ENCODE results near the gene ARSI.

Gene ARSI

GRCh38 chr5:150302301-150303069 is at the start of gene ARSI:
TSS of gene ARSI (minus strand) at chr5:150302905. CDS start at chr5:150302373, 532 bp downstream.
- Mint-ChIP-seq H3K27me3 (peaks cover 31% of the 10 kb centered on the region), H3K4me3 (no peak within 1 kb of the TSS), H3K27ac (no peak within 1 kb of the TSS), H3K9me3 (no peaks in the 10 kb centered on the region), H3K36me3 (ENCODE audit: low read depth) (no peaks in the 10 kb centered on the region), H3K4me1 (no peaks in the 10 kb centered on the region)
- ATAC-seq, result no peak
- DNase-seq, result no peak

GRCh38 chr5:150350524-150351344 is 48.0 kb upstream of the ARSI start:
- peak overlapping the region; percentile 9 for H3K27ac Mint-ChIP-seq
- DNase-seq, result peak; percentile 59
- no peaks in the 10 kb centered on the region for H3K9me3 Mint-ChIP-seq
- no peaks in the 10 kb centered on the region for H3K36me3 Mint-ChIP-seq (ENCODE audit: low read depth)
- no peak overlapping the region for H3K4me3 Mint-ChIP-seq
- peaks cover under 1% of the 10 kb centered on the region for H3K27me3 Mint-ChIP-seq
- ATAC-seq, result peak; percentile 84
- peaks cover 10% of the 10 kb centered on the region for H3K4me1 Mint-ChIP-seq

- ATAC-seq, result no peak
- peaks cover 2% of the 10 kb centered on the region for H3K27me3 Mint-ChIP-seq
Observed at GRCh38 chr5:150349681-150350275, 47.1 kb upstream of the ARSI start.

GRCh38 chr5:150347451-150347850 is 44.7 kb upstream of the ARSI start:
- Mint-ChIP-seq H3K4me1 (peaks cover 11% of the 10 kb centered on the region), H3K27ac (no peak overlapping the region), H3K9me3 (no peaks in the 10 kb centered on the region), H3K27me3 (peaks cover 3% of the 10 kb centered on the region), H3K36me3 (ENCODE audit: low read depth) (no peaks in the 10 kb centered on the region), H3K4me3 (no peak overlapping the region)
- ATAC-seq, result no peak
- DNase-seq, result no peak

More at GRCh38 chr5:150349681-150350275, 47.1 kb upstream of the ARSI start:
- DNase-seq, result no peak
- Mint-ChIP-seq H3K4me3 (no peak overlapping the region), H3K27ac (no peak overlapping the region), H3K36me3 (ENCODE audit: low read depth) (no peaks in the 10 kb centered on the region), H3K9me3 (no peaks in the 10 kb centered on the region), H3K4me1 (peaks cover 10% of the 10 kb centered on the region)

- Mint-ChIP-seq H3K4me1 (peaks cover 12% of the 10 kb centered on the region), H3K4me3 (no peak overlapping the region), H3K9me3 (no peaks in the 10 kb centered on the region), H3K36me3 (ENCODE audit: low read depth) (no peaks in the 10 kb centered on the region), H3K27me3 (peaks cover 3% of the 10 kb centered on the region), H3K27ac (no peak overlapping the region)
- ATAC-seq, result no peak
- DNase-seq, result no peak
Observed at GRCh38 chr5:150347003-150347402, 44.3 kb upstream of the ARSI start.

- no peaks in the 10 kb centered on the region for H3K36me3 Mint-ChIP-seq (ENCODE audit: low read depth)
- H3K9me3 Mint-ChIP-seq, result no peaks in the 10 kb centered on the region
- H3K27me3 Mint-ChIP-seq, result peaks cover 3% of the 10 kb centered on the region
- H3K27ac Mint-ChIP-seq, result no peak overlapping the region
- H3K4me1 Mint-ChIP-seq, result peaks cover 12% of the 10 kb centered on the region
- ATAC-seq (no peak), DNase-seq (no peak)
- H3K4me3 Mint-ChIP-seq, result no peak overlapping the region
Observed at GRCh38 chr5:150346592-150346991, 43.9 kb upstream of the ARSI start.

GRCh38 chr5:150345716-150346115 is 43.0 kb upstream of the ARSI start:
- H3K27ac Mint-ChIP-seq, result no peak overlapping the region
- H3K27me3 Mint-ChIP-seq, result peaks cover 3% of the 10 kb centered on the region
- H3K36me3 Mint-ChIP-seq (ENCODE audit: low read depth), result no peaks in the 10 kb centered on the region
- H3K4me3 Mint-ChIP-seq, result no peak overlapping the region
- peaks cover 18% of the 10 kb centered on the region for H3K4me1 Mint-ChIP-seq
- DNase-seq, result no peak
- ATAC-seq, result no peak
- H3K9me3 Mint-ChIP-seq, result no peaks in the 10 kb centered on the region

GRCh38 chr5:150343994-150344631 is 41.4 kb upstream of the ARSI start:
- H3K4me1 Mint-ChIP-seq, result peaks cover 18% of the 10 kb centered on the region
- H3K4me3 Mint-ChIP-seq, result no peak overlapping the region
- peaks cover 3% of the 10 kb centered on the region for H3K27me3 Mint-ChIP-seq
- DNase-seq, result no peak
- H3K27ac Mint-ChIP-seq, result no peak overlapping the region
- no peaks in the 10 kb centered on the region for H3K36me3 Mint-ChIP-seq (ENCODE audit: low read depth)
- no peak for ATAC-seq
- H3K9me3 Mint-ChIP-seq, result no peaks in the 10 kb centered on the region

GRCh38 chr5:150342583-150342982 is 39.9 kb upstream of the ARSI start:
- no peak overlapping the region for H3K27ac Mint-ChIP-seq
- peaks cover 3% of the 10 kb centered on the region for H3K27me3 Mint-ChIP-seq
- no peak for DNase-seq
- ATAC-seq, result no peak
- no peaks in the 10 kb centered on the region for H3K9me3 Mint-ChIP-seq
- H3K36me3 Mint-ChIP-seq (ENCODE audit: low read depth), result no peaks in the 10 kb centered on the region
- H3K4me3 Mint-ChIP-seq, result no peak overlapping the region
- H3K4me1 Mint-ChIP-seq, result peaks cover 18% of the 10 kb centered on the region

- no peak for DNase-seq
- Mint-ChIP-seq H3K36me3 (ENCODE audit: low read depth) (no peaks in the 10 kb centered on the region), H3K4me3 (no peak overlapping the region), H3K27ac (no peak overlapping the region), H3K27me3 (peaks cover 3% of the 10 kb centered on the region), H3K9me3 (no peaks in the 10 kb centered on the region), H3K4me1 (peaks cover 18% of the 10 kb centered on the region)
- no peak for ATAC-seq
Observed at GRCh38 chr5:150341989-150342388, 39.3 kb upstream of the ARSI start.

GRCh38 chr5:150341331-150341730 is 38.6 kb upstream of the ARSI start:
- DNase-seq (no peak), ATAC-seq (peak; percentile 4)
- Mint-ChIP-seq H3K36me3 (ENCODE audit: low read depth) (no peaks in the 10 kb centered on the region), H3K27ac (no peak overlapping the region), H3K9me3 (no peaks in the 10 kb centered on the region), H3K27me3 (peaks cover 3% of the 10 kb centered on the region), H3K4me1 (peaks cover 18% of the 10 kb centered on the region), H3K4me3 (no peak overlapping the region)

- no peaks in the 10 kb centered on the region for H3K9me3 Mint-ChIP-seq
- no peaks in the 10 kb centered on the region for H3K36me3 Mint-ChIP-seq (ENCODE audit: low read depth)
- DNase-seq, result no peak
- peak; percentile 90 for ATAC-seq
- peaks cover 18% of the 10 kb centered on the region for H3K4me1 Mint-ChIP-seq
- H3K27me3 Mint-ChIP-seq, result peaks cover 3% of the 10 kb centered on the region
- peak overlapping the region; percentile 29 for H3K27ac Mint-ChIP-seq
- H3K4me3 Mint-ChIP-seq, result no peak overlapping the region
Observed at GRCh38 chr5:150340614-150341255, 38.0 kb upstream of the ARSI start.

- DNase-seq (no peak), ATAC-seq (no peak)
- Mint-ChIP-seq H3K27ac (no peak overlapping the region), H3K27me3 (peaks cover 1% of the 10 kb centered on the region), H3K36me3 (ENCODE audit: low read depth) (no peaks in the 10 kb centered on the region), H3K4me3 (no peak overlapping the region), H3K4me1 (peaks cover 18% of the 10 kb centered on the region), H3K9me3 (no peaks in the 10 kb centered on the region)
Observed at GRCh38 chr5:150339841-150340240, 37.1 kb upstream of the ARSI start.

GRCh38 chr5:150339165-150339564 is 36.5 kb upstream of the ARSI start:
- DNase-seq, result no peak
- ATAC-seq, result no peak
- no peak overlapping the region for H3K27ac Mint-ChIP-seq

More at GRCh38 chr5:150339165-150339564, 36.5 kb upstream of the ARSI start:
- Mint-ChIP-seq H3K4me1 (peaks cover 18% of the 10 kb centered on the region), H3K27me3 (peaks cover 1% of the 10 kb centered on the region), H3K36me3 (ENCODE audit: low read depth) (no peaks in the 10 kb centered on the region), H3K9me3 (no peaks in the 10 kb centered on the region), H3K4me3 (no peak overlapping the region)

All from activated naive CD8-positive, alpha-beta T cell treated with anti-CD3 and anti-CD28 coated beads, Interleukin-2, amount 50 U/mL, for 24 hours (primary cell).